Upper lobe of right lung (tissue), 1 donor: ENCODE data around the gene LLGL1. TPM values are rescaled to one million over a fixed set of nuclear protein-coding genes. Genes with fewer than 3 reads are reported as not detected.

Experiments
- ATAC-seq: fragments of 200-7000 bp; cut with Tn5 transposase; one replicate; pipeline ENCODE4 v1.9.1; 2020; ENCODE audit warnings: mild to moderate bottlenecking, moderate library complexity
- DNase-seq: peaks from one replicate; pipeline ENCODE4 v3.0.0-alpha.2; 2020
- H3K27ac ChIP-seq: fragments of 200-600 bp; one replicate; pipeline ENCODE4 v1.8.0; 2022
- H3K27me3 ChIP-seq: fragments of 200-600 bp; one replicate; pipeline ENCODE4 v1.8.0; 2022; ENCODE audit warnings: mild to moderate bottlenecking
- H3K36me3 ChIP-seq: fragments of 200-600 bp; one replicate; pipeline ENCODE4 v1.8.0; 2022
- H3K4me1 ChIP-seq: fragments of 200-600 bp; one replicate; pipeline ENCODE4 v1.8.0; 2022
- H3K4me3 ChIP-seq: fragments of 200-600 bp; one replicate; pipeline ENCODE4 v1.8.0; 2022; ENCODE audit warnings: mild to moderate bottlenecking
- H3K9me3 ChIP-seq: fragments of 200-600 bp; one replicate; pipeline ENCODE4 v1.8.0; 2022
- CTCF ChIP-seq: fragments of 200-600 bp; IDR thresholded peaks from one replicate; pipeline ENCODE4 v1.8.0; 2022; ENCODE audit warnings: antibody characterized with exemption
- intact Hi-C: fragments of 100-400 bp; cut with DNase I; formaldehyde crosslinking; loops from one replicate; pipeline ENCODE4 v1.11.0; 2022
- total RNA-seq: library from RNA; stranded (reverse); fragmentation: NEBNext Ultra II Directional; extraction: Animal tissue kit (Norgen Biotek cat#: 25700); gene quantifications from one replicate; pipeline ENCODE4 v1.2.1, GENCODE V29; 2021
- donor health status: DM: no; HTN: yes; CAD: no; lungs with severe emphysema.

Gene LLGL1
- total RNA-seq, 1 donor from 2014 or later, result 11.7 TPM

- no peak for TF ChIP-seq CTCF
- no peak for DNase-seq
Observed at GRCh38 chr17:18281788-18282187, 56.4 kb downstream of the LLGL1 start.

GRCh38 chr17:18285296-18285695 lies 59.9 kb downstream of the LLGL1 start:
- Histone ChIP-seq H3K4me1 (no peaks in the 10 kb centered on the region), H3K9me3 (no peaks in the 10 kb centered on the region), H3K27me3 (no peaks in the 10 kb centered on the region), H3K4me3 (no peak overlapping the region), H3K27ac (no peak overlapping the region), H3K36me3 (peaks cover 93% of the 10 kb centered on the region)
- ATAC-seq, result no peak
- no peak for TF ChIP-seq CTCF
- intact Hi-C loops, result no loop called here
- no peak for DNase-seq

More at GRCh38 chr17:18281788-18282187, 56.4 kb downstream of the LLGL1 start:
- Histone ChIP-seq H3K4me3 (no peak overlapping the region), H3K27me3 (no peaks in the 10 kb centered on the region), H3K4me1 (no peaks in the 10 kb centered on the region), H3K36me3 (peaks cover 97% of the 10 kb centered on the region), H3K9me3 (no peaks in the 10 kb centered on the region), H3K27ac (no peak overlapping the region)
- intact Hi-C loops, result no loop called here
- no peak for ATAC-seq

- ATAC-seq (no peak), DNase-seq (no peak)
- Histone ChIP-seq H3K27me3 (no peaks in the 10 kb centered on the region), H3K9me3 (no peaks in the 10 kb centered on the region), H3K27ac (no peak overlapping the region), H3K4me3 (no peak overlapping the region), H3K36me3 (peaks cover 75% of the 10 kb centered on the region), H3K4me1 (peaks cover 2% of the 10 kb centered on the region)
- no peak for TF ChIP-seq CTCF
- intact Hi-C loops, result no loop called here
Observed at GRCh38 chr17:18291718-18292540, 66.5 kb downstream of the LLGL1 start.

Other genes with a start within 250 kb of the LLGL1 start
- 26.3 TPM for gene ATPAF2, start 186.5 kb upstream of the LLGL1 start, total RNA-seq
- gene GID4, start 186.2 kb upstream of the LLGL1 start, total RNA-seq, result 11.6 TPM
- gene DRG2, start 137.7 kb upstream of the LLGL1 start, total RNA-seq, result 35.1 TPM
- 2.8 TPM for gene MYO15A, start 116.9 kb upstream of the LLGL1 start, total RNA-seq
- gene ALKBH5, start 41.8 kb upstream of the LLGL1 start, total RNA-seq, result 99.1 TPM
- 295 TPM for gene FLII, start 33.1 kb downstream of the LLGL1 start, total RNA-seq
- 12.0 TPM for gene MIEF2, start 35.0 kb downstream of the LLGL1 start, total RNA-seq
- 29.5 TPM for gene TOP3A, start 89.4 kb downstream of the LLGL1 start, total RNA-seq
- 25.2 TPM for gene SMCR8, start 89.7 kb downstream of the LLGL1 start, total RNA-seq
- gene SHMT1, start 137.9 kb downstream of the LLGL1 start, total RNA-seq, result 27.8 TPM
- 1.8 TPM for gene EVPLL, start 152.1 kb downstream of the LLGL1 start, total RNA-seq